Heart left ventricle (tissue), 13 donors: Measurements from ENCODE around the gene DRC1.

Experiments
- POLR2A ChIP-seq, 2 donors: fragments of 450-650 bp; IDR thresholded peaks; one replicate each; pipeline ENCODE4 v1.6.1; 2017; ENCODE audit warnings: antibody characterized with exemption in 2 of 2, mild to moderate bottlenecking in 2 of 2, moderate library complexity in 2 of 2
- TF ChIP-seq, protein P1 (sequence below), 12 donors: fragments of 200-600 bp; sonication (generic) in 4 of 12; IDR thresholded peaks; one replicate each; pipeline versions ENCODE4 v1.5.0 to v1.8.0; 2018 to 2022; ENCODE audit warnings: antibody characterized with exemption in 12 of 12, mild to moderate bottlenecking in 5 of 12
- donor health status: ischemic (EF 13 %, LVEDD 7.1; RV severe dilation, severe dysfunction).
- donor health status: DM: no; HTN: yes; CAD: no.
- donor health status: DM: no; HTN: no; CAD: no.
- donor health status: ischemic (EF 25% LVEDD 6.9; RV normal size, moderate dysfunction).
- donor health status: ischemic (EF 25% LVEDD 5.7; RV mildly dilated, moderate dysfunction).
- donor health status: ischemic (EF 35%, LVEDD 5.7; RV mildly dilated, moderate dysfunction).
- donor health status: nonischemic (EF 11% LVEDD 7.7; RV severe dilation, severe dysfunction).
- donor health status: DM: yes; HTN: yes; CAD: no.
- donor health status: PGD.
- donor health status: ischemic (EF 29% LVEDD 5.4; RV normal size, mild dysfunction).
- donor health status: nonischemic (EF 23%, LVEDD 6.1; RV moderate dilation, normal function).

DNA sequence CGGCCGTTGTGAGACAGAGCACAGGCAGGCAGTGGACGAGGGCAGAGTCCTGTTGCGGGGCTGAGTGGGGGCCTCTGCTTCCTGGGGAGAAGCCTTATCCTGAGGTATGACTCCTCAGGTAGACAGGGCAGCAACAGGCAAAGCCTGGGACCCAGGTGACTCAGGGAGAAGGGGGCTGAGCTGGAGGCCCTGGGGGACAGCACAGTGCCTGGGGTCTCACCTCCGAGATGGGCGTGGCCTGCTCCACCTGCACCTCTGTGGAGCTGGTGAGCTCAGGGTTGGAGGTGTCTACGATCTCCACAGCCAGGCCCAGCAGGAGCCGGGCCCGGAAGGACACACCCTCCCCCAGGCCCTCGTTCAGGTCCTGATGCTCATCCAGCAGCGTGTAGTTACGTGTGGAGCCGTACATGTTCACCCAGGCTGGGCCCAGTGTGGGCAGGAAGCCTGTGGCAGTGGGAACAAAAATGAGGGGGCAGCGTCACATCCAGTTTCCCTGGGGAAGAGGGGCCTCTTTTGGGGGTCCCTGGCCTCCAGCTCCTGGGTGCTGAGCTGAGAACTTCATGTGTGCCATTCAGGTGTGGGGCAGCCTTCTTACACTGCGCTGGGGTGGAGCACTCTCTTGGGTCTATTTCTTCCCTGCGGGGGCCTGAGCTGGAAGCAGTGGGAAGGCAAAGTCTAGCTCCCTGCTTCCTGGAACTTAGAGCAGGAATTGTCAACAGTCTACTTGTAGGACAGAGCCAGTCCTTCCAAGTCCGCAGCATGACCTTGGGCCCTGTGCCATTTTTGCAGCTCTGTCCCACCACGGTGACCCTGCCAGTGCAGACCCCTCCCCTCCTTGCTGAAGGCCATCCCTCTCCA is 79.1 kb downstream of the DRC1 start:
- TF ChIP-seq, protein P1, sequence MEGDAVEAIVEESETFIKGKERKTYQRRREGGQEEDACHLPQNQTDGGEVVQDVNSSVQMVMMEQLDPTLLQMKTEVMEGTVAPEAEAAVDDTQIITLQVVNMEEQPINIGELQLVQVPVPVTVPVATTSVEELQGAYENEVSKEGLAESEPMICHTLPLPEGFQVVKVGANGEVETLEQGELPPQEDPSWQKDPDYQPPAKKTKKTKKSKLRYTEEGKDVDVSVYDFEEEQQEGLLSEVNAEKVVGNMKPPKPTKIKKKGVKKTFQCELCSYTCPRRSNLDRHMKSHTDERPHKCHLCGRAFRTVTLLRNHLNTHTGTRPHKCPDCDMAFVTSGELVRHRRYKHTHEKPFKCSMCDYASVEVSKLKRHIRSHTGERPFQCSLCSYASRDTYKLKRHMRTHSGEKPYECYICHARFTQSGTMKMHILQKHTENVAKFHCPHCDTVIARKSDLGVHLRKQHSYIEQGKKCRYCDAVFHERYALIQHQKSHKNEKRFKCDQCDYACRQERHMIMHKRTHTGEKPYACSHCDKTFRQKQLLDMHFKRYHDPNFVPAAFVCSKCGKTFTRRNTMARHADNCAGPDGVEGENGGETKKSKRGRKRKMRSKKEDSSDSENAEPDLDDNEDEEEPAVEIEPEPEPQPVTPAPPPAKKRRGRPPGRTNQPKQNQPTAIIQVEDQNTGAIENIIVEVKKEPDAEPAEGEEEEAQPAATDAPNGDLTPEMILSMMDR (IDR thresholded peaks at IDR 0.05) = no peak
- TF ChIP-seq POLR2A (IDR thresholded peaks at IDR 0.05) = no peak
